ENCODE results near the gene TUB. TPM values are rescaled to one million over a fixed set of nuclear protein-coding genes. Genes with fewer than 3 reads are reported as not detected.

Gene TUB
- total and polyA plus RNA-seq, 2 experiments from 2014 or later = 3.3 to 12.3 TPM

DNA sequence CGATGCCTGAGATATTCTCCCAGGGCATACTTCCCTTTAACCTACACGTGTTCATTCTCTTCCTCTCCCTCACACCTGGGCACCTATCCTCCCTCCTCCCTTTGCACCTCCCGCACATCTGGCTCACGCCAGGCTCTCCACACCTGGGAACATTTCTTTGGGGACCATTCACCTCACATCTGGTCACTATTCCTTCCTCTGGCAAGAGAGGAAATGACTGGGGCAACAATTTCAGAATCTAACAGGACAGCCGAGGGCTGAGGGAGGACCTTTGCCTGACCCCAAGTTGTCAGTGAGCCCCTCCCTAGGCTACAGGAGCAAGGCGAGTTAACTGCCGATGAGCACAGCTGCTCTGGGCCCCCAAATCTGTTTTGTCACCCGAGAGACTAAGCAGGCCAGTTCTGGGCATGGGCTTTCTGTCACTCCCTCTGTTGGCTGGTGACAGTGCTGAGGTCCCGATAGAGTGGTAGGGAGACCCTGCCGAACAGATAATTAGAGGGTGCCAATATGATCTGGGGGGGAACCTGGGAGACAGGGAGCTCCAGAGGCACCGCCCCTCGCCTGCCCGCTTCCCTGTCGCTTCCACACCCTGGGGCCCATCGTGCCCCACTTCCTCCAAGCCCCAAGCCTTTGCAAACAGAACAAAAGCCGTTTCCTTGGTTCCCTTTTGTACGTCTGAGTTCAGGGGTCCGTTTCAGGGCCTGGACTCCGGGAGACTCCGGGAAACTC, 48.3 kb upstream of the TUB start:
- Histone ChIP-seq H3K4me2 (ENCODE audit: unreplicated experiment) (peak overlapping the region; percentile 37), H2AFZ (peak overlapping the region; percentile 82), H3K27ac (no peak overlapping the region), H3K9me2 (ENCODE audit: insufficient read depth) (no peaks in the 10 kb centered on the region), H3K79me2 (ENCODE audit: insufficient read depth) (no peaks in the 10 kb centered on the region), H3K27me3 (replicated peaks; ENCODE audit: insufficient read depth) (no peaks in the 10 kb centered on the region), H3K9me3 (ENCODE audit: low read depth) (no peaks in the 10 kb centered on the region), H3K9ac (peak overlapping the region; percentile 60), H3K4me3 (0 out of 2 replicates have a peak overlapping the region, but pooled peaks have one; percentile 36), H3F3A (ENCODE audit: insufficient read depth) (no peaks in the 10 kb centered on the region), H3K36me3 (ENCODE audit: low read depth) (no peaks in the 10 kb centered on the region), H4K20me1 (ENCODE audit: insufficient read depth) (no peaks in the 10 kb centered on the region), H3K4me1 (ENCODE audit: insufficient read depth) (no peaks in the 10 kb centered on the region)
- TF ChIP-seq EZH2phosphoT487 (IDR thresholded peaks at IDR 0.05; ENCODE audit: insufficient read depth, low read depth) = no peak
- no peak for TF ChIP-seq EZH2 (IDR thresholded peaks at IDR 0.05; ENCODE audit: insufficient read depth, poor library complexity, severe bottlenecking)
- WGBS, 2 experiments (ENCODE audit: low coverage in 1 of 2, low lambda C conversion rate in 2 of 2, missing lambda C conversion rate in 2 of 2) = 29 to 31% methylated on average over 18 to 20 of the region's 20 CpGs
- no peak for DNase-seq
- in situ Hi-C loops (cut with MboI) = no loop called here

DNA sequence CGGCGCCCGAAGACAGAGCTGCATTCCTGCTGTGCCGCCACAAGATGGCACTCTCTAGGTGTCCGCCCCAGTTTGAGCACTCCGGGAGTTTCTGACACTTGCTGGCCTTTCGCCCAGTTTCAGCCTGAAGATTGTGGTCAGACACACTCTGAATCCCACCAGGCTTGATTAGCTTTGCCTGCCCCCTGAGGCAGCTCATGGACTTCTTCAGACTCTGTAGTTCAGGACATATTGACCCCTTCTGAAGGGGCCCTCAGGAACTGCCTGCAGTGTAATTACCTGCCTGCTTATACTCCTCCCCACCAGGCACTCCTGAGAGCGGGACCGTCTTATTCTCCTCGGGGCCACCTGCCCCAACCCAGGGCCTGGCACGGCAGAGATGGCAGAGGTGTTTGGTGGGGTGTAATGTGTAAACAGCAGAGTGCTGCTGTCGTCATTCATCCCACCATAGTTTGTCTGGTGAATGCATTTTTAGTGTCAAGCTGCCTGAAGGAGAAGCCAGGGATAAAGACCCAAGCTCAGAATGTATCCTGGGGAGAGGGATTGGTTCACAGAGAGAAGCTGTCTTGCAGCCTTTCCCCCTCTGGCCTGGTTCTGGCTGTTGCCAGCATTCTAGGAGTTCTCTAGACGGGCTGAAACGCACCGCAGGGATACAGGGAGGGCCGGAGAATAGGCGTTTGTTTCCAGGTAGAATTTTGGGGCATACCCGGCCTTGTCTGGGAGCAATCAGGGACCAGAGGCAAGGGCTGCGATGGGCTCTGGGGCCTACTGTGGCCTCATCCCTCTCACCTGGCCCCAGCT, 47.5 kb upstream of the TUB start:
- Histone ChIP-seq H2AFZ (peak overlapping the region; percentile 82), H3K27ac (no peak overlapping the region), H3K4me1 (ENCODE audit: insufficient read depth) (no peaks in the 10 kb centered on the region), H3K4me2 (ENCODE audit: unreplicated experiment) (peak overlapping the region; percentile 37), H3K27me3 (replicated peaks; ENCODE audit: insufficient read depth) (no peaks in the 10 kb centered on the region), H3K9me2 (ENCODE audit: insufficient read depth) (no peaks in the 10 kb centered on the region), H3K79me2 (ENCODE audit: insufficient read depth) (no peaks in the 10 kb centered on the region), H3K4me3 (0 out of 2 replicates have a peak overlapping the region, but pooled peaks have one; percentile 36), H3F3A (ENCODE audit: insufficient read depth) (no peaks in the 10 kb centered on the region), H3K9me3 (ENCODE audit: low read depth) (no peaks in the 10 kb centered on the region), H4K20me1 (ENCODE audit: insufficient read depth) (no peaks in the 10 kb centered on the region), H3K9ac (peak overlapping the region; percentile 60), H3K36me3 (ENCODE audit: low read depth) (no peaks in the 10 kb centered on the region)
- 38 to 39% methylated on average over 19 of the region's 19 CpGs for WGBS, 2 experiments (ENCODE audit: low coverage in 1 of 2, low lambda C conversion rate in 2 of 2, missing lambda C conversion rate in 2 of 2)
- in situ Hi-C loops (cut with MboI) = no loop called here
- TF ChIP-seq EZH2phosphoT487 (IDR thresholded peaks at IDR 0.05; ENCODE audit: insufficient read depth, low read depth) = no peak
- no peak for TF ChIP-seq EZH2 (IDR thresholded peaks at IDR 0.05; ENCODE audit: insufficient read depth, poor library complexity, severe bottlenecking)
- DNase-seq = peak; percentile 90

DNA sequence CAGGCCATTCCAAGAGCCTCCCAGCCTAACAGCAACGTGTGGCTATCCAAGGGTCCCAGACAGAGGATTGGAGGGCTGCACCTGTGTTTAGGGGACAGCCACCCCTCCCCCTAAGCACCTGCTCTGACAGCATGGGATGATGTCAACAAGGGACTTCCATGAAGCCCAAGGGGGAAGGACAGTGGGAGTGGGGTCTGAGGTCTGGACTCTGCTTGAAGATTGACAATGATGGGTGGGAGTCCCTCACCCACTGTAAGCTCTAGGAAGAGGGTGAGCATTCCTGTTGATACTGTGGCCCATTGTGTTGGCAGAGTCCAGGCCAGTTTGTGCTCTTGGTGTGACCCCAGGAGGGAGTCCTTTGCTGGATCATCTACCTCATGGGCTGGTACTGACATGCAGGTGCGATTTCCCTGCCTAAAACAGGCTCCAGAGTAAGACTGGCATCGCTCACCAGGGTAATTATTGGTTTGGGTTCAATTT, 46.9 kb upstream of the TUB start:
- no peak for DNase-seq
- TF ChIP-seq EZH2 (IDR thresholded peaks at IDR 0.05; ENCODE audit: insufficient read depth, poor library complexity, severe bottlenecking) = no peak
- no peak for TF ChIP-seq EZH2phosphoT487 (IDR thresholded peaks at IDR 0.05; ENCODE audit: insufficient read depth, low read depth)
- Histone ChIP-seq H3K27me3 (replicated peaks; ENCODE audit: insufficient read depth) (no peaks in the 10 kb centered on the region), H3K4me1 (ENCODE audit: insufficient read depth) (no peaks in the 10 kb centered on the region), H4K20me1 (ENCODE audit: insufficient read depth) (no peaks in the 10 kb centered on the region), H3K79me2 (ENCODE audit: insufficient read depth) (no peaks in the 10 kb centered on the region), H3K9ac (no peak overlapping the region), H3K36me3 (ENCODE audit: low read depth) (no peaks in the 10 kb centered on the region), H3K9me3 (ENCODE audit: low read depth) (no peaks in the 10 kb centered on the region), H3K4me3 (no peak overlapping the region), H3F3A (ENCODE audit: insufficient read depth) (no peaks in the 10 kb centered on the region), H3K4me2 (ENCODE audit: unreplicated experiment) (no peak overlapping the region), H3K9me2 (ENCODE audit: insufficient read depth) (no peaks in the 10 kb centered on the region), H3K27ac (no peak overlapping the region), H2AFZ (no peak overlapping the region)
- WGBS, 2 experiments (ENCODE audit: low coverage in 1 of 2, low lambda C conversion rate in 2 of 2, missing lambda C conversion rate in 2 of 2) = 63 to 82% methylated on average over 2 to 3 of the region's 3 CpGs
- in situ Hi-C loops (cut with MboI) = no loop called here

DNA sequence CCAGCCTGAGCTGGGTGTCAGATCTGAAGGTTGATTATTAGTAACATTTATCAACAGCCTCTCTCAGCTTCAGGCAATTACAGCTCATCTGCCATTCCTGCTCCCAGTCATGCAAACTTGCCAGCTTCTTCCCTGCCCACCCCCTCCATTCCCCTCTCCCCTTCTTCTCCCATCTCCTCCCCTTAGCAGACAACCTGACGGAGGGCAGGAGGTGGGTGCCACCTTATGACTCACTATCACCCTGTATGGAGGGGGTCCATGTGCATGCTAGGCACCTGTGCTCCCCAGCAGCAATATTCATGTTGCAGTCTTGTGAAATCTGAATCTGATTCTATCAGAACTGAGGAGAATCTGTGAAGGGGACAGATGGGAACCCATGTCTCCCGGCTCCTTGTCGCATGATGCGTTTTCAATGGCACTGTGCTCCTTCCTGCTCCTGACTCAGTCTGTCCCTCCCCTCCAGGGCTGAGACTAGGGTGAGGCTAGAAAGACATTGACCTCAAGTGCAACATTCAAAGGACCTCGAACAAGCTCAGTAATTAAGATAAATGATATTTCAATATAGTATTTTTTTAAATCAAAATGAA, 46.3 kb upstream of the TUB start:
- no peaks in the 10 kb centered on the region for H3K79me2 ChIP-seq (ENCODE audit: insufficient read depth)
- in situ Hi-C loops (cut with MboI) = no loop called here
- DNase-seq = no peak
- no peaks in the 10 kb centered on the region for H3K4me1 ChIP-seq (ENCODE audit: insufficient read depth)
- H3K27ac ChIP-seq = no peak overlapping the region
- no peak overlapping the region for H3K9ac ChIP-seq
- H2AFZ ChIP-seq = no peak overlapping the region
- TF ChIP-seq EZH2phosphoT487 (IDR thresholded peaks at IDR 0.05; ENCODE audit: insufficient read depth, low read depth) = no peak
- TF ChIP-seq EZH2 (IDR thresholded peaks at IDR 0.05; ENCODE audit: insufficient read depth, poor library complexity, severe bottlenecking) = no peak
- H3K4me2 ChIP-seq (ENCODE audit: unreplicated experiment) = no peak overlapping the region
- no peaks in the 10 kb centered on the region for H3K9me3 ChIP-seq (ENCODE audit: low read depth)
- no peaks in the 10 kb centered on the region for H3K36me3 ChIP-seq (ENCODE audit: low read depth)
- no peak overlapping the region for H3K4me3 ChIP-seq
- H3K9me2 ChIP-seq (ENCODE audit: insufficient read depth) = no peaks in the 10 kb centered on the region
- WGBS, 2 experiments (ENCODE audit: low coverage in 1 of 2, low lambda C conversion rate in 2 of 2, missing lambda C conversion rate in 2 of 2) = 62 to 64% methylated on average over 5 of the region's 5 CpGs
- no peaks in the 10 kb centered on the region for H4K20me1 ChIP-seq (ENCODE audit: insufficient read depth)
- H3F3A ChIP-seq (ENCODE audit: insufficient read depth) = no peaks in the 10 kb centered on the region
- H3K27me3 ChIP-seq (replicated peaks; ENCODE audit: insufficient read depth) = no peaks in the 10 kb centered on the region
